Activated CD8-positive, alpha-beta T cell treated with anti-CD3 and anti-CD28 coated beads for 36 hours (primary cell): ENCODE results near the gene PADI4. TPM values are rescaled to one million over a fixed set of nuclear protein-coding genes. Genes with fewer than 3 reads are reported as not detected.

Experiments
- ATAC-seq: fragments of 200-7000 bp; cut with Tn5 transposase; one replicate; pipeline ENCODE4 v1.10.0; 2021; ENCODE audit warnings: mild to moderate bottlenecking, moderate library complexity
- CTCF ChIA-PET: fragments of 350-600 bp; sonication (Branson Sonifier 250); formaldehyde crosslinking; loops from one replicate; lab custom pipeline; 2021; ENCODE audit warnings: antibody characterized with exemption; lab: Charles Lee
- POLR2A ChIA-PET: fragments of 350-600 bp; sonication (Branson Sonifier 250); formaldehyde crosslinking; loops from one replicate; lab custom pipeline; 2021; ENCODE audit warnings: antibody characterized with exemption; lab: Charles Lee
- DNase-seq: peaks from one replicate; pipeline ENCODE4 v3.0.0-alpha.2; 2020
- H3K27ac Mint-ChIP-seq: one replicate; pipeline ENCODE4 v1.8.0; 2021; ENCODE audit warnings: mild to moderate bottlenecking, mixed read lengths
- H3K27me3 Mint-ChIP-seq: one replicate; pipeline ENCODE4 v1.8.0; 2021; ENCODE audit warnings: mixed read lengths
- H3K36me3 Mint-ChIP-seq: one replicate; pipeline ENCODE4 v1.8.0; 2021; ENCODE audit warnings: low read depth, mixed read lengths
- H3K4me1 Mint-ChIP-seq: one replicate; pipeline ENCODE4 v1.8.0; 2021; ENCODE audit warnings: low read depth, mixed read lengths
- H3K4me3 Mint-ChIP-seq: one replicate; pipeline ENCODE4 v1.8.0; 2021; ENCODE audit warnings: mild to moderate bottlenecking, moderate library complexity, mixed read lengths
- H3K9me3 Mint-ChIP-seq: one replicate; pipeline ENCODE4 v1.8.0; 2021; ENCODE audit warnings: mixed read lengths
- CTCF ChIP-seq: fragments of 200-600 bp; IDR thresholded peaks from one replicate; pipeline ENCODE4 v1.8.0; 2022; ENCODE audit warnings: antibody characterized with exemption, mild to moderate bottlenecking
- intact Hi-C: fragments of 100-400 bp; cut with micrococcal nuclease; formaldehyde crosslinking; loops from one replicate; pipeline ENCODE4 v1.10.0; 2022
- total RNA-seq, 2 experiments: library from RNA; stranded (reverse); gene quantifications; one replicate each; pipeline ENCODE4 v1.2.3, GENCODE V29; 2021

The PADI4 gene, protein sequence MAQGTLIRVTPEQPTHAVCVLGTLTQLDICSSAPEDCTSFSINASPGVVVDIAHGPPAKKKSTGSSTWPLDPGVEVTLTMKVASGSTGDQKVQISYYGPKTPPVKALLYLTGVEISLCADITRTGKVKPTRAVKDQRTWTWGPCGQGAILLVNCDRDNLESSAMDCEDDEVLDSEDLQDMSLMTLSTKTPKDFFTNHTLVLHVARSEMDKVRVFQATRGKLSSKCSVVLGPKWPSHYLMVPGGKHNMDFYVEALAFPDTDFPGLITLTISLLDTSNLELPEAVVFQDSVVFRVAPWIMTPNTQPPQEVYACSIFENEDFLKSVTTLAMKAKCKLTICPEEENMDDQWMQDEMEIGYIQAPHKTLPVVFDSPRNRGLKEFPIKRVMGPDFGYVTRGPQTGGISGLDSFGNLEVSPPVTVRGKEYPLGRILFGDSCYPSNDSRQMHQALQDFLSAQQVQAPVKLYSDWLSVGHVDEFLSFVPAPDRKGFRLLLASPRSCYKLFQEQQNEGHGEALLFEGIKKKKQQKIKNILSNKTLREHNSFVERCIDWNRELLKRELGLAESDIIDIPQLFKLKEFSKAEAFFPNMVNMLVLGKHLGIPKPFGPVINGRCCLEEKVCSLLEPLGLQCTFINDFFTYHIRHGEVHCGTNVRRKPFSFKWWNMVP
- 1 to 10 TPM; 1.6 to 1.8 TPM for total RNA-seq

- TF ChIP-seq CTCF = no peak
- peaks cover 15% of the 10 kb centered on the region for H3K27me3 Mint-ChIP-seq
- H3K9me3 Mint-ChIP-seq = peaks cover under 1% of the 10 kb centered on the region
- ChIA-PET POLR2A (no interaction called here), CTCF (no interaction called here)
- no peak for ATAC-seq
- no peak within 1 kb of the TSS for H3K27ac Mint-ChIP-seq
- no peaks in the 10 kb centered on the region for H3K4me1 Mint-ChIP-seq
- no peak for DNase-seq
- intact Hi-C loops = no loop called here
- no peak within 1 kb of the TSS for H3K4me3 Mint-ChIP-seq
- no peaks in the 10 kb centered on the region for H3K36me3 Mint-ChIP-seq
Observed at GRCh38 chr1:17307946-17308345, at the start of gene PADI4. Gene PADI4, plus strand, starts transcription at chr1:17308197. Its CDS starts 26 bp downstream, at chr1:17308223.

- ChIA-PET CTCF (no interaction called here), POLR2A (no interaction called here)
- Mint-ChIP-seq H3K27me3 (peaks cover 12% of the 10 kb centered on the region), H3K4me1 (no peaks in the 10 kb centered on the region), H3K4me3 (no peak overlapping the region), H3K36me3 (no peaks in the 10 kb centered on the region), H3K27ac (no peak overlapping the region), H3K9me3 (no peaks in the 10 kb centered on the region)
- no peak for ATAC-seq
- no peak for TF ChIP-seq CTCF
- DNase-seq = no peak
- intact Hi-C loops = no loop called here
Observed at GRCh38 chr1:17258758-17259130, 49.3 kb upstream of the PADI4 start.

- ChIA-PET CTCF (no interaction called here), POLR2A (no interaction called here)
- H3K4me3 Mint-ChIP-seq = no peak overlapping the region
- DNase-seq (no peak), ATAC-seq (no peak)
- H3K9me3 Mint-ChIP-seq = no peaks in the 10 kb centered on the region
- no peaks in the 10 kb centered on the region for H3K36me3 Mint-ChIP-seq
- intact Hi-C loops = no loop called here
- H3K27ac Mint-ChIP-seq = no peak overlapping the region
- no peaks in the 10 kb centered on the region for H3K4me1 Mint-ChIP-seq
- H3K27me3 Mint-ChIP-seq = peaks cover 12% of the 10 kb centered on the region
- no peak for TF ChIP-seq CTCF
Observed at GRCh38 chr1:17259233-17259873, 48.6 kb upstream of the PADI4 start.

DNA sequence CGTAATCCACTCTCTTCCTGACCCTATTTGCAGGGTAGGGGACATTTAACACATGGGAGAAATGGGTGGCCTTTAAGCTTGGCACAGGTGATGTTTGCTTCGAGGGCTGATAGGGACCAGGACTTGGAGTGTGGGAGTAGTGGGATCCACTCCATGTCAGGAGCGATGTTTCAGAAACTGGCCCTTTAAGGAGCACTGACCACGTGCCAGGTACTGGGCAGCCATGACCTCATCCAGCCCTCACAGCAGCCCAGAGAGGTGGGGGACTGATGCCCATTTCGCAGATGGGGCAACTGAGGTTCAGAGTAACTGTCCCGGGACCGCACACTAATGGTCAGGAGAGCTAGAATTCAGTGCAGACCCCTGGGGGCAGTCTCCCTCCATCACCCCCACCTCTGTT, 47.7 kb upstream of the PADI4 start:
- DNase-seq = no peak
- peaks cover 12% of the 10 kb centered on the region for H3K27me3 Mint-ChIP-seq
- no peaks in the 10 kb centered on the region for H3K4me1 Mint-ChIP-seq
- intact Hi-C loops = no loop called here
- ChIA-PET POLR2A (no interaction called here), CTCF (no interaction called here)
- TF ChIP-seq CTCF = no peak
- H3K27ac Mint-ChIP-seq = no peak overlapping the region
- no peaks in the 10 kb centered on the region for H3K9me3 Mint-ChIP-seq
- H3K36me3 Mint-ChIP-seq = no peaks in the 10 kb centered on the region
- no peak for ATAC-seq
- H3K4me3 Mint-ChIP-seq = no peak overlapping the region

DNA sequence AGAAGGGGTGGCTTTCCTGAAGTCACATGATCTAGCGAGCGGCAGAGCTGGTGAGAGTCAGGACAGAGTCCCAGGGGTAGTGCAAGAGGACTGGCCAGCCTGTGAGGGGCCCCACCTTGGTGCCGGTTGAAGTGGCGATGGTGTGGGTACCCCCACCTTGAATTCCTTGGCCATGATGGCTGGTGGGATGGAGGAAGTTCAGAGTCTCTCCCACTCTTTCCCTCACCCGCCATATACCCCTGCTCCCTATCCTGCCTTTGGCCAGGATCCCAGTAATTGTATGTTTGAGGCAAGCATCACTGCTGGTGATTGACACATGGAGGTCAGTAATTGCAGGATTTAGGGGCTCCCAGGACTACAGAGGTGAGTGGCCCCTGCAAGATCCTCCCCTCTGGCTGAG, 47.3 kb upstream of the PADI4 start:
- no peaks in the 10 kb centered on the region for H3K4me1 Mint-ChIP-seq

More for the DNA sequence above, 47.3 kb upstream of the PADI4 start:
- POLR2A ChIA-PET = no interaction called here
- H3K27me3 Mint-ChIP-seq = peaks cover 9% of the 10 kb centered on the region
- DNase-seq (no peak), ATAC-seq (no peak)
- H3K27ac Mint-ChIP-seq = no peak overlapping the region
- H3K9me3 Mint-ChIP-seq = no peaks in the 10 kb centered on the region
- CTCF ChIA-PET = no interaction called here
- H3K36me3 Mint-ChIP-seq = no peaks in the 10 kb centered on the region
- no peak overlapping the region for H3K4me3 Mint-ChIP-seq
- intact Hi-C loops = no loop called here
- no peak for TF ChIP-seq CTCF
